Smooth muscle cell of the brain vasculature (primary cell): Measurements from ENCODE around the gene PLCD1.
"Not testable (repeated sequence)": the region's sequence is repeated elsewhere in the genome, so short reads cannot be mapped to it uniquely, and the experiment has no call there.

Experiments used
- DNase-seq: peaks from one replicate; pipeline ENCODE4 v3.0.0-alpha.2; 2012; ENCODE audit warnings: low read depth, low spot score

The PLCD1 gene

GRCh38 chr3:37986479-37987314 lies 42.7 kb downstream of the PLCD1 start:
- no peak for DNase-seq

GRCh38 chr3:37985637-37986320 lies 43.7 kb downstream of the PLCD1 start:
- DNase-seq, result no peak

GRCh38 chr3:37984596-37984995 lies 44.8 kb downstream of the PLCD1 start:
- no peak for DNase-seq

GRCh38 chr3:37984051-37984450 lies 45.4 kb downstream of the PLCD1 start:
- DNase-seq, result no peak

- DNase-seq, result no peak
Measured at GRCh38 chr3:37982331-37982730, 47.1 kb downstream of the PLCD1 start.

- DNase-seq, result no peak
Measured at GRCh38 chr3:37981348-37981664, 48.1 kb downstream of the PLCD1 start.

- no peak for DNase-seq
Measured at GRCh38 chr3:37980462-37981347, 48.7 kb downstream of the PLCD1 start.

GRCh38 chr3:37979541-37980461 lies 49.6 kb downstream of the PLCD1 start:
- no peak for DNase-seq

GRCh38 chr3:37974121-37975083 lies 55.0 kb downstream of the PLCD1 start:
- DNase-seq, result peak; percentile 33

- no peak for DNase-seq
Measured at GRCh38 chr3:37973246-37974054, 56.0 kb downstream of the PLCD1 start.

GRCh38 chr3:37972056-37972455 lies 57.4 kb downstream of the PLCD1 start:
- DNase-seq, result not testable (repeated sequence)

GRCh38 chr3:37971467-37971866 lies 58.0 kb downstream of the PLCD1 start:
- no peak for DNase-seq

GRCh38 chr3:37970802-37971201 lies 58.6 kb downstream of the PLCD1 start:
- no peak for DNase-seq

- no peak for DNase-seq
Measured at GRCh38 chr3:37969596-37970100, 59.8 kb downstream of the PLCD1 start.

- no peak for DNase-seq
Measured at GRCh38 chr3:37968813-37969595, 60.4 kb downstream of the PLCD1 start.

- no peak for DNase-seq
Measured at GRCh38 chr3:37968199-37968598, 61.2 kb downstream of the PLCD1 start.

- no peak for DNase-seq
Measured at GRCh38 chr3:37967260-37967881, 62.1 kb downstream of the PLCD1 start.

- no peak for DNase-seq
Measured at GRCh38 chr3:37964716-37965115, 64.7 kb downstream of the PLCD1 start.
